Measurements from ENCODE around the gene ATP2A2. TPM values are rescaled to one million over a fixed set of nuclear protein-coding genes. Genes with fewer than 3 reads are reported as not detected.
A peak's percentile ranks its signal among the peaks of the same experiment; 100 is the strongest.

The ATP2A2 gene
- total and polyA plus RNA-seq, 3 experiments from 2014 or later = 4.8 to 199 (median 199) TPM

GRCh38 chr12:110266980-110267620, 13.9 kb upstream of the ATP2A2 start:
- Histone ChIP-seq H3K4me3 (ENCODE audit: low read length) (no peak overlapping the region), H3K4me1 (ENCODE audit: insufficient read depth, low read length) (no peaks in the 10 kb centered on the region), H3K27me3 (ENCODE audit: insufficient read depth, low read length, poor library complexity, severe bottlenecking) (no peaks in the 10 kb centered on the region), H3K36me3 (ENCODE audit: insufficient read depth, low read length) (no peaks in the 10 kb centered on the region), H3K27ac (ENCODE audit: low read depth, low read length) (peak overlapping the region; percentile 14), H3K9me3 (ENCODE audit: low read length) (no peaks in the 10 kb centered on the region)
- H3K27ac Mint-ChIP-seq = peak overlapping the region in 2 of 8 donors; percentile 17 to 58
- H3K4me1 Mint-ChIP-seq = no peaks in the 10 kb centered on the region
- DNase-seq = no peak
- no peak overlapping the region for H3K4me3 Mint-ChIP-seq
- ChIA-PET POLR2A (no interaction called here), CTCF (no interaction called here)
- H3K27me3 Mint-ChIP-seq = peaks cover 20 to 32% of the 10 kb centered on the region in 2 donors
- H3K36me3 Mint-ChIP-seq = peaks cover 0 to 6% (median 0%) of the 10 kb centered on the region in 3 donors
- H3K9me3 Mint-ChIP-seq = no peaks in the 10 kb centered on the region

- H3K27me3 Mint-ChIP-seq = peaks cover 22 to 43% of the 10 kb centered on the region in 2 donors
- Histone ChIP-seq H3K27me3 (ENCODE audit: insufficient read depth, low read length, poor library complexity, severe bottlenecking) (no peaks in the 10 kb centered on the region), H3K9me3 (ENCODE audit: low read length) (no peaks in the 10 kb centered on the region), H3K27ac (ENCODE audit: low read depth, low read length) (peak overlapping the region; percentile 54), H3K36me3 (ENCODE audit: insufficient read depth, low read length) (no peaks in the 10 kb centered on the region), H3K4me3 (ENCODE audit: low read length) (no peak overlapping the region), H3K4me1 (ENCODE audit: insufficient read depth, low read length) (no peaks in the 10 kb centered on the region)
- H3K36me3 Mint-ChIP-seq = peaks cover 0 to 8% (median 0%) of the 10 kb centered on the region in 3 donors
- ChIA-PET CTCF (no interaction called here), POLR2A (no interaction called here)
- H3K4me1 Mint-ChIP-seq = no peaks in the 10 kb centered on the region
- no peak for DNase-seq
- H3K9me3 Mint-ChIP-seq = no peaks in the 10 kb centered on the region
- no peak overlapping the region for H3K27ac Mint-ChIP-seq
- no peak overlapping the region for H3K4me3 Mint-ChIP-seq
These were observed 11.4 kb upstream of the ATP2A2 start for GRCh38 chr12:110269622-110270124.

GRCh38 chr12:110270125-110270962, 10.7 kb upstream of the ATP2A2 start:
- no peak overlapping the region for H3K4me3 Mint-ChIP-seq
- no peaks in the 10 kb centered on the region for H3K4me1 Mint-ChIP-seq
- no peak for DNase-seq
- H3K27me3 ChIP-seq (ENCODE audit: insufficient read depth, low read length, poor library complexity, severe bottlenecking) = no peaks in the 10 kb centered on the region
- peak overlapping the region; percentile 54 for H3K27ac ChIP-seq (ENCODE audit: low read depth, low read length)
- CTCF ChIA-PET = no interaction called here
- POLR2A ChIA-PET = no interaction called here
- H3K4me3 ChIP-seq (ENCODE audit: low read length) = no peak overlapping the region
- peaks cover 0 to 8% (median 0%) of the 10 kb centered on the region in 3 donors for H3K36me3 Mint-ChIP-seq
- H3K9me3 ChIP-seq (ENCODE audit: low read length) = no peaks in the 10 kb centered on the region
- H3K9me3 Mint-ChIP-seq = no peaks in the 10 kb centered on the region
- H3K36me3 ChIP-seq (ENCODE audit: insufficient read depth, low read length) = no peaks in the 10 kb centered on the region
- no peak overlapping the region for H3K27ac Mint-ChIP-seq
- peaks cover 22 to 43% of the 10 kb centered on the region in 2 donors for H3K27me3 Mint-ChIP-seq
- no peaks in the 10 kb centered on the region for H3K4me1 ChIP-seq (ENCODE audit: insufficient read depth, low read length)

- Mint-ChIP-seq H3K9me3 (no peaks in the 10 kb centered on the region), H3K36me3 (peaks cover 0 to 8% (median 0%) of the 10 kb centered on the region in 3 donors), H3K27ac (no peak overlapping the region), H3K27me3 (peaks cover 22 to 43% of the 10 kb centered on the region in 2 donors), H3K4me3 (no peak overlapping the region), H3K4me1 (no peaks in the 10 kb centered on the region)
- Histone ChIP-seq H3K9me3 (ENCODE audit: low read length) (no peaks in the 10 kb centered on the region), H3K4me3 (ENCODE audit: low read length) (no peak overlapping the region), H3K4me1 (ENCODE audit: insufficient read depth, low read length) (no peaks in the 10 kb centered on the region), H3K27ac (ENCODE audit: low read depth, low read length) (peak overlapping the region; percentile 38), H3K27me3 (ENCODE audit: insufficient read depth, low read length, poor library complexity, severe bottlenecking) (no peaks in the 10 kb centered on the region), H3K36me3 (ENCODE audit: insufficient read depth, low read length) (no peaks in the 10 kb centered on the region)
- ChIA-PET POLR2A (no interaction called here), CTCF (no interaction called here)
- no peak for DNase-seq
These were observed 10.0 kb upstream of the ATP2A2 start for GRCh38 chr12:110271015-110271414.

- H3K4me3 Mint-ChIP-seq = peak overlapping the region in 1 of 7 donors; percentile 97
- H3K27me3 Mint-ChIP-seq = peaks cover 1 to 8% of the 10 kb centered on the region in 2 donors
- DNase-seq = no peak
- peaks cover 0 to 9% (median 3%) of the 10 kb centered on the region in 3 donors for H3K36me3 Mint-ChIP-seq
- no peaks in the 10 kb centered on the region for H3K9me3 ChIP-seq (ENCODE audit: low read length)
- no peaks in the 10 kb centered on the region for H3K9me3 Mint-ChIP-seq
- ChIA-PET CTCF (no interaction called here), POLR2A (no interaction called here)
- H3K4me3 ChIP-seq (ENCODE audit: low read length) = no peak overlapping the region
- H3K27ac ChIP-seq (ENCODE audit: low read depth, low read length) = no peak overlapping the region
- peaks cover 11% of the 10 kb centered on the region for H3K4me1 ChIP-seq (ENCODE audit: insufficient read depth, low read length)
- no peaks in the 10 kb centered on the region for H3K36me3 ChIP-seq (ENCODE audit: insufficient read depth, low read length)
- H3K27ac Mint-ChIP-seq = peak overlapping the region in 1 of 8 donors; percentile 44
- no peaks in the 10 kb centered on the region for H3K27me3 ChIP-seq (ENCODE audit: insufficient read depth, low read length, poor library complexity, severe bottlenecking)
- H3K4me1 Mint-ChIP-seq = peaks cover 11 to 13% (median 11%) of the 10 kb centered on the region in 3 donors
These were observed 3.4 kb upstream of the ATP2A2 start for GRCh38 chr12:110277530-110278254.

- Histone ChIP-seq H3K27ac (ENCODE audit: low read depth, low read length) (no peak overlapping the region), H3K4me1 (ENCODE audit: insufficient read depth, low read length) (peaks cover 16% of the 10 kb centered on the region), H3K4me3 (ENCODE audit: low read length) (no peak overlapping the region), H3K36me3 (ENCODE audit: insufficient read depth, low read length) (no peaks in the 10 kb centered on the region), H3K27me3 (ENCODE audit: insufficient read depth, low read length, poor library complexity, severe bottlenecking) (no peaks in the 10 kb centered on the region), H3K9me3 (ENCODE audit: low read length) (no peaks in the 10 kb centered on the region)
- Mint-ChIP-seq H3K27me3 (peaks cover 1 to 6% of the 10 kb centered on the region in 2 donors), H3K4me1 (peaks cover 16 to 18% (median 16%) of the 10 kb centered on the region in 3 donors), H3K36me3 (peaks cover 0 to 13% (median 2%) of the 10 kb centered on the region in 3 donors), H3K9me3 (no peaks in the 10 kb centered on the region), H3K4me3 (peak overlapping the region in 2 of 7 donors; percentile 63 to 97), H3K27ac (peak overlapping the region in 2 of 8 donors; percentile 44 to 48)
- CTCF ChIA-PET = no interaction called here
- DNase-seq = no peak
- POLR2A ChIA-PET = no interaction called here
These were observed 2.9 kb upstream of the ATP2A2 start for GRCh38 chr12:110278255-110278536.

- Histone ChIP-seq H3K4me1 (ENCODE audit: insufficient read depth, low read length) (peaks cover 32% of the 10 kb centered on the region), H3K27me3 (ENCODE audit: insufficient read depth, low read length, poor library complexity, severe bottlenecking) (no peaks in the 10 kb centered on the region), H3K36me3 (ENCODE audit: insufficient read depth, low read length) (no peaks in the 10 kb centered on the region), H3K9me3 (ENCODE audit: low read length) (no peaks in the 10 kb centered on the region), H3K4me3 (ENCODE audit: low read length) (peak overlapping the region; percentile 86), H3K27ac (ENCODE audit: low read depth, low read length) (peak overlapping the region; percentile 77)
- ChIA-PET CTCF (interaction anchor here (0.5 to 2.3 kb wide), 4 partner anchors 27 to 282 kb away, joined by 3 to 9 read pairs (median 5); partner anchors contain the start of gene ARPC3), POLR2A (interaction anchor here (0.5 to 2.2 kb wide), 4 partner anchors 54 to 217 kb away, joined by 3 to 9 read pairs (median 5); partner anchors contain the start of genes FAM216A and GPN3)
- peaks cover 0 to 24% (median 0%) of the 10 kb centered on the region in 3 donors for H3K36me3 Mint-ChIP-seq
- no peak for DNase-seq
- no peaks in the 10 kb centered on the region for H3K9me3 Mint-ChIP-seq
- peaks cover 0 to 1% of the 10 kb centered on the region in 2 donors for H3K27me3 Mint-ChIP-seq
- peak overlapping the region; percentile 82 to 97 (median 94) for H3K27ac Mint-ChIP-seq
- peak overlapping the region; percentile 86 to 97 (median 93) for H3K4me3 Mint-ChIP-seq
- H3K4me1 Mint-ChIP-seq = peaks cover 32 to 34% (median 32%) of the 10 kb centered on the region in 3 donors
These were observed 1.3 kb upstream of the ATP2A2 start for GRCh38 chr12:110279566-110280375.
